Measurements from ENCODE around the gene SLC17A8.
"Not testable (repeated sequence)": the region's sequence is repeated elsewhere in the genome, so short reads cannot be mapped to it uniquely, and the experiment has no call there.

The SLC17A8 gene

GRCh38 chr12:100356644-100357223 is at the start of gene SLC17A8:
SLC17A8 (plus strand) TSS chr12:100357074; CDS start chr12:100357392, 318 bp downstream.
- no peak for DNase-seq

GRCh38 chr12:100308138-100308537 is 48.7 kb upstream of the SLC17A8 start:
- DNase-seq, result not testable (repeated sequence)

- no peak for DNase-seq
Measured at GRCh38 chr12:100311317-100311716, 45.6 kb upstream of the SLC17A8 start.

- no peak for DNase-seq
Measured at GRCh38 chr12:100317371-100317770, 39.5 kb upstream of the SLC17A8 start.

GRCh38 chr12:100324498-100324897 is 32.4 kb upstream of the SLC17A8 start:
- DNase-seq, result no peak

GRCh38 chr12:100326208-100326607 is 30.7 kb upstream of the SLC17A8 start:
- no peak for DNase-seq

- no peak for DNase-seq
Measured at GRCh38 chr12:100329800-100330199, 27.1 kb upstream of the SLC17A8 start.

GRCh38 chr12:100331871-100332270 is 25.0 kb upstream of the SLC17A8 start:
- DNase-seq, result no peak

- DNase-seq, result no peak
Measured at GRCh38 chr12:100332852-100333251, 24.0 kb upstream of the SLC17A8 start.

- DNase-seq, result no peak
Measured at GRCh38 chr12:100337299-100337698, 19.6 kb upstream of the SLC17A8 start.

GRCh38 chr12:100337727-100338126 is 19.1 kb upstream of the SLC17A8 start:
- DNase-seq, result no peak

GRCh38 chr12:100339071-100339470 is 17.8 kb upstream of the SLC17A8 start:
- no peak for DNase-seq

- not testable (repeated sequence) for DNase-seq
Measured at GRCh38 chr12:100342897-100343296, 14.0 kb upstream of the SLC17A8 start.

GRCh38 chr12:100344351-100344750 is 12.5 kb upstream of the SLC17A8 start:
- not testable (repeated sequence) for DNase-seq

- DNase-seq, result no peak
Measured at GRCh38 chr12:100345020-100345767, 11.7 kb upstream of the SLC17A8 start.

- no peak for DNase-seq
Measured at GRCh38 chr12:100346660-100347059, 10.2 kb upstream of the SLC17A8 start.

- DNase-seq, result no peak
Measured at GRCh38 chr12:100348657-100349454, 8.0 kb upstream of the SLC17A8 start.

- DNase-seq, result no peak
Measured at GRCh38 chr12:100359248-100359647, 2.4 kb downstream of the SLC17A8 start.

GRCh38 chr12:100359822-100360221 is 2.9 kb downstream of the SLC17A8 start:
- no peak for DNase-seq

GRCh38 chr12:100360450-100360849 is 3.6 kb downstream of the SLC17A8 start:
- no peak for DNase-seq

GRCh38 chr12:100364324-100364723 is 7.5 kb downstream of the SLC17A8 start:
- no peak for DNase-seq

GRCh38 chr12:100365411-100365810 is 8.5 kb downstream of the SLC17A8 start:
- no peak for DNase-seq

GRCh38 chr12:100368066-100368465 is 11.2 kb downstream of the SLC17A8 start:
- DNase-seq, result no peak

GRCh38 chr12:100371146-100371545 is 14.3 kb downstream of the SLC17A8 start:
- DNase-seq, result no peak

All from CD4-positive, alpha-beta T cell treated with Interleukin-10 for 1 hour (primary cell).